Body of pancreas (tissue), 4 donors: Measurements from ENCODE around the gene MAP3K7CL.

Source experiments
- CTCF ChIP-seq, 7 experiments: fragments of 450-650 bp in 4 of 7; fragments of 200-600 bp in 3 of 7; sonication (generic) in 3 of 7; IDR thresholded peaks; one replicate each; pipeline ENCODE4 v1.5.1; 2016 to 2019; ENCODE audit warnings: antibody characterized with exemption in 7 of 7
- POLR2A ChIP-seq, 3 donors: fragments of 450-650 bp; IDR thresholded peaks; one replicate each; pipeline ENCODE4 v1.6.1; 2016; ENCODE audit warnings: antibody characterized with exemption in 3 of 3, mild to moderate bottlenecking in 2 of 3

- TF ChIP-seq CTCF (IDR thresholded peaks at IDR 0.05) (no peak), POLR2A (IDR thresholded peaks at IDR 0.05) (no peak)
Measured at GRCh38 chr21:29157080-29157479, 26.6 kb downstream of the MAP3K7CL start.
